Measurements from ENCODE around the gene LAMB4. TPM values are rescaled to one million over a fixed set of nuclear protein-coding genes. Genes with fewer than 3 reads are reported as not detected.
A peak's percentile ranks its signal among the peaks of the same experiment; 100 is the strongest.

The LAMB4 gene
- total RNA-seq, 1 donor from 2014 or later, result not detected

DNA sequence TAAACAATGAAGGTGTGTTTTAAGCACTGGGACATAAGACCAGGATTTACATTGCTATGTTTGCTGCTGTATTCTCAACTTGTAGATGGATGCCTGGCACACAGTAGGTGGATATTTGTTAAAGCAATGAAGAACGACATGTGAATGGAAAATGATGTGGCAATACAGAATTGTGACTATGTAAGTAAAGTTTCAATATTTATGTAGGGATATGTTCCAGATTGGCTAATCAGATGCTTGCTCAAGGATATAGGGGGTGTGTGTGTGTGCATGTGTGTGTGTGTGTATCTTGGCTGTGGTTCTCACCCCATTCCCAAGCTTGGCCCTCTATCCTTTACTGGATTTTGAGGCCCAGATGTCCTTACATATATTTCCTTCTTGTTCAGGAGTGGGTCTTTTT, 84.5 kb downstream of the LAMB4 start:
- Histone ChIP-seq H3K4me3 (no peak overlapping the region), H3K9me3 (no peaks in the 10 kb centered on the region), H3K4me1 (no peaks in the 10 kb centered on the region), H3K27me3 (no peaks in the 10 kb centered on the region), H3K36me3 (no peaks in the 10 kb centered on the region), H3K27ac (peak overlapping the region; percentile 2 to 38)
- no peak for DNase-seq (ENCODE audit: low spot score in 2 of 2)
- TF ChIP-seq, protein P1, sequence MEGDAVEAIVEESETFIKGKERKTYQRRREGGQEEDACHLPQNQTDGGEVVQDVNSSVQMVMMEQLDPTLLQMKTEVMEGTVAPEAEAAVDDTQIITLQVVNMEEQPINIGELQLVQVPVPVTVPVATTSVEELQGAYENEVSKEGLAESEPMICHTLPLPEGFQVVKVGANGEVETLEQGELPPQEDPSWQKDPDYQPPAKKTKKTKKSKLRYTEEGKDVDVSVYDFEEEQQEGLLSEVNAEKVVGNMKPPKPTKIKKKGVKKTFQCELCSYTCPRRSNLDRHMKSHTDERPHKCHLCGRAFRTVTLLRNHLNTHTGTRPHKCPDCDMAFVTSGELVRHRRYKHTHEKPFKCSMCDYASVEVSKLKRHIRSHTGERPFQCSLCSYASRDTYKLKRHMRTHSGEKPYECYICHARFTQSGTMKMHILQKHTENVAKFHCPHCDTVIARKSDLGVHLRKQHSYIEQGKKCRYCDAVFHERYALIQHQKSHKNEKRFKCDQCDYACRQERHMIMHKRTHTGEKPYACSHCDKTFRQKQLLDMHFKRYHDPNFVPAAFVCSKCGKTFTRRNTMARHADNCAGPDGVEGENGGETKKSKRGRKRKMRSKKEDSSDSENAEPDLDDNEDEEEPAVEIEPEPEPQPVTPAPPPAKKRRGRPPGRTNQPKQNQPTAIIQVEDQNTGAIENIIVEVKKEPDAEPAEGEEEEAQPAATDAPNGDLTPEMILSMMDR (IDR thresholded peaks at IDR 0.05), result no peak
- intact Hi-C loops (cut with DNase I), result no loop called here

DNA sequence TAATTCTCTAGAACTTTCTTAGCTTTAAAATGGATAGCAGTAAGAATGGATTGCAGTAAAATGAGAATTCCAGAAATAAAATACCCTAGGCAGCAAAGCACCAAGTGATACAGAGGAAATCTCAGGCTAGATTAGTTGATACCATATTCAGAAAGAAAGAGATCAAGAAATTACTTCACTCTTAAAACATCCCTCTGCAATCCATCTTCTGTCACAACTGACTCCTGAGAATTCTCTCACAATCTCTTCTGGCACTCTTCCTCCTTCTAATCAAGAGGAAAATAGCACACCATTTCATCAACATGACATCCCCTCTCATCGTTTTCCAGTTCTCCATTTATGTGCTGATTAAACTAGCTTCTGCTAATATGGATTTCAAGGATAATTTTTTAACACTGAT, 85.0 kb downstream of the LAMB4 start:
- Histone ChIP-seq H3K4me3 (no peak overlapping the region), H3K4me1 (no peaks in the 10 kb centered on the region), H3K27ac (peak overlapping the region; percentile 2 to 38), H3K9me3 (no peaks in the 10 kb centered on the region), H3K36me3 (no peaks in the 10 kb centered on the region), H3K27me3 (no peaks in the 10 kb centered on the region)
- intact Hi-C loops (cut with DNase I), result no loop called here
- no peak for DNase-seq (ENCODE audit: low spot score in 2 of 2)
- TF ChIP-seq, protein P1 (IDR thresholded peaks at IDR 0.05), result no peak

DNA sequence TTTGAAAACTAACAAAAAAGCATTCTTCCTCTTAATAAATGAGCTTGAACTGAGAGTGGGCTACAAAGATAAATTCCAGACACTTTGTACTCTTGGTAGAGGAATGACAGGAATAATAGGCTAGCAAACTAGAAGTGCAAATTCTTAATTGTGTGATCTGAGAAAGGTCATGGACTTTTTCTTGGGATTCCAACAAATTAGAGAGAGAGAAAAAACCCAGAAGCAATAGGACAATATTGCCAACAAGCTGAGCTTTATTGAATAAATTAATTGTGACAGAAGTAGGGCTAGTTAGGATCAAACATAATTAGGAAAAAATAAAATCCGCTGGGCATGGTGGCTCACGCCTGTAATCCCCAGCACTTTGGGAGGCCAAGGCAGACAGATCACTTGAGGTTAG, 85.8 kb downstream of the LAMB4 start:
- TF ChIP-seq, protein P1 (IDR thresholded peaks at IDR 0.05), result no peak
- no peaks in the 10 kb centered on the region for H3K27me3 ChIP-seq
- intact Hi-C loops (cut with DNase I), result no loop called here
- no peak overlapping the region for H3K4me3 ChIP-seq
- no peak overlapping the region for H3K27ac ChIP-seq
- no peaks in the 10 kb centered on the region for H3K36me3 ChIP-seq
- no peaks in the 10 kb centered on the region for H3K4me1 ChIP-seq
- DNase-seq (ENCODE audit: low spot score in 2 of 2), result no peak
- H3K9me3 ChIP-seq, result no peaks in the 10 kb centered on the region

DNA sequence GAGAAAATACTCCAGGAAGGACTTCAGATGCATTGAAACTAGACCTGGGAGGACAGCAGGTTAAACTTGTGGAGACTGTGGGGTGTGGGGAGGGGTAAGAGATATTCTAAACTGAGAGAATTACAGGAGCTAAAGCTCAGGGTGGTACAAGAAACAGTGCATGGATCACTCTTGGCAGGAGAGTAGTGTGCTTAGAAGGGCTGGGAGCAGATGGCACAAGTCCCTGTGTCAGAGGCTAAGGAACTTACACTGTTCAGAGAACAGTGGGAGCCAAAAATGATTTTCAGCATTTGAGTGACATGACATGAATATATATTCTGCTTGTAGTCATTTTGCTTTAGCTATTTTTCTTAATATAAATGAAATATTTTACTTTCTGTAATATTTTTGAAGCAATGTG, 91.2 kb downstream of the LAMB4 start:
- no peaks in the 10 kb centered on the region for H3K9me3 ChIP-seq
- DNase-seq (ENCODE audit: low spot score in 2 of 2), result no peak
- intact Hi-C loops (cut with DNase I), result no loop called here
- H3K27ac ChIP-seq, result no peak overlapping the region
- H3K4me3 ChIP-seq, result no peak overlapping the region
- H3K4me1 ChIP-seq, result no peaks in the 10 kb centered on the region
- TF ChIP-seq, protein P1 (IDR thresholded peaks at IDR 0.05), result no peak
- no peaks in the 10 kb centered on the region for H3K27me3 ChIP-seq
- no peaks in the 10 kb centered on the region for H3K36me3 ChIP-seq

DNA sequence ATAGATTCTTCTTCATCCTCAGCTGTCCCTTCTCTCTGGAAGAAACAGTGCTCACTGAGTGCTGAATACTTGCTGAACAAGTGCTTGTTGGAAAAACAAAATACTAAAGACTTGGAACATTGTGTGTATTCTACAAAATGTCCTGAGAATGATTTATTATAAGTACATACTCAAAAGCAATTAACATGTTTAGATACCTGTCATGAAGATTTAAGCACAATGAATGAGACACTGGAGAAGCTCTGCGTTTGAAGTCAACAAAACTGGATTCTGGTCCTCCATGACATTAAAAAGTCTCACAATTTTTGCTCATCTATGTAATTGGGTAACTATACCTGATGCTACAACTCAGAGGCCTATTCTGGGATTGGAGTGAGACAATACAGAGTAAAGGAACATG, 92.4 kb downstream of the LAMB4 start:
- TF ChIP-seq, protein P1 (IDR thresholded peaks at IDR 0.05), result no peak
- no peak overlapping the region for H3K4me3 ChIP-seq
- no peaks in the 10 kb centered on the region for H3K4me1 ChIP-seq
- H3K36me3 ChIP-seq, result no peaks in the 10 kb centered on the region
- H3K9me3 ChIP-seq, result no peaks in the 10 kb centered on the region
- DNase-seq (ENCODE audit: low spot score in 2 of 2), result no peak
- no peak overlapping the region for H3K27ac ChIP-seq
- H3K27me3 ChIP-seq, result no peaks in the 10 kb centered on the region
- intact Hi-C loops (cut with DNase I), result no loop called here

DNA sequence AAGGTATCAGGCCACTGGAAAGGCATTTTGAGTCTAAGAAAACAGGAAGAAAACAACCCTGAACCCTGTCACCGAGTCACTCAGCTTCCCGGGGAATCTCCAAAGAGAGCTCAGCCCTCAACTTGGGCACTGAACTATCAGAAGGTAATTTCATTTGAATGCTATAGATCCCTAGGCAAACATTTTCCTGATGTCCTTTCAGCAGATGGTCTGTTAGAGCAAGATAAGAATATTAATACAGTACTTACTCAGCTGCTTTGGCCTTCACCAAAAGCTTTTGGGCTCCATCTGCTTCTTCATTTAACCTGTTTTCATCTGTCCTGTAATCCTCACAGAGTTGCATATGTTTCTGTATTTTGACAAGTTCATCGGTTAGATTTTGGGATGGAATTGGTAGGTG, 93.0 kb downstream of the LAMB4 start:
- TF ChIP-seq, protein P1 (IDR thresholded peaks at IDR 0.05), result no peak
- intact Hi-C loops (cut with DNase I), result no loop called here

More for the DNA sequence above, 93.0 kb downstream of the LAMB4 start:
- H3K27ac ChIP-seq, result no peak overlapping the region
- no peaks in the 10 kb centered on the region for H3K36me3 ChIP-seq
- no peaks in the 10 kb centered on the region for H3K9me3 ChIP-seq
- H3K27me3 ChIP-seq, result no peaks in the 10 kb centered on the region
- H3K4me3 ChIP-seq, result no peak overlapping the region
- no peaks in the 10 kb centered on the region for H3K4me1 ChIP-seq
- no peak for DNase-seq (ENCODE audit: low spot score in 2 of 2)
